GM18873 (cell line): ENCODE data around the gene ATP9B.

ENCODE experiments used
- ATAC-seq: cut with Tn5 transposase; IDR thresholded peaks from one replicate; pipeline ENCODE4 v1.9.1; 2021; ENCODE audit warnings: mild to moderate bottlenecking, moderate library complexity, moderate number of reproducible peaks; ENCODE audit not compliant: unreplicated experiment, low FRiP score

ATP9B gene

GRCh38 chr18:79401494-79402208 is 332.5 kb downstream of the ATP9B start:
- no peak for ATAC-seq

- no peak for ATAC-seq
Measured at GRCh38 chr18:79402209-79402576, 333.0 kb downstream of the ATP9B start.

- no peak for ATAC-seq
Measured at GRCh38 chr18:79402977-79403722, 334.0 kb downstream of the ATP9B start.

- ATAC-seq, result no peak
Measured at GRCh38 chr18:79403723-79404566, 334.8 kb downstream of the ATP9B start.

- no peak for ATAC-seq
Measured at GRCh38 chr18:79404567-79404910, 335.3 kb downstream of the ATP9B start.

- no peak for ATAC-seq
Measured at GRCh38 chr18:79405019-79405780, 336.0 kb downstream of the ATP9B start.

GRCh38 chr18:79405781-79406575 is 336.8 kb downstream of the ATP9B start:
- ATAC-seq, result peak; percentile 59

- ATAC-seq, result no peak
Measured at GRCh38 chr18:79406708-79407107, 337.5 kb downstream of the ATP9B start.

- ATAC-seq, result no peak
Measured at GRCh38 chr18:79409313-79409712, 340.1 kb downstream of the ATP9B start.

- no peak for ATAC-seq
Measured at GRCh38 chr18:79410171-79410641, 341.0 kb downstream of the ATP9B start.

- ATAC-seq, result no peak
Measured at GRCh38 chr18:79410731-79411613, 341.8 kb downstream of the ATP9B start.

- ATAC-seq, result no peak
Measured at GRCh38 chr18:79411614-79412526, 342.7 kb downstream of the ATP9B start.

- no peak for ATAC-seq
Measured at GRCh38 chr18:79413025-79413424, 343.8 kb downstream of the ATP9B start.

- ATAC-seq, result no peak
Measured at GRCh38 chr18:79413426-79413825, 344.2 kb downstream of the ATP9B start.

GRCh38 chr18:79413901-79414300 is 344.7 kb downstream of the ATP9B start:
- no peak for ATAC-seq

GRCh38 chr18:79416022-79416676 is 347.0 kb downstream of the ATP9B start:
- no peak for ATAC-seq

- no peak for ATAC-seq
Measured at GRCh38 chr18:79416677-79417052, 347.5 kb downstream of the ATP9B start.
